GM12874 (cell line): Measurements from ENCODE around the gene FBXL17.

Experiments
- CTCF ChIP-seq: IDR thresholded peaks from 2 replicates; pipeline ENCODE4 v1.5.1; 2011; ENCODE audit warnings: low read depth, mild to moderate bottlenecking, control low read depth, low read length, moderate library complexity; ENCODE audit not compliant: insufficient read depth

Gene FBXL17

GRCh38 chr5:107941036-107941435 is 440.9 kb downstream of the FBXL17 start:
- no peak for TF ChIP-seq CTCF

GRCh38 chr5:107937651-107938355 is 444.1 kb downstream of the FBXL17 start:
- no peak for TF ChIP-seq CTCF

GRCh38 chr5:107937204-107937603 is 444.7 kb downstream of the FBXL17 start:
- TF ChIP-seq CTCF = no peak

GRCh38 chr5:107936515-107936914 is 445.4 kb downstream of the FBXL17 start:
- TF ChIP-seq CTCF = no peak

GRCh38 chr5:107935645-107936044 is 446.3 kb downstream of the FBXL17 start:
- no peak for TF ChIP-seq CTCF

GRCh38 chr5:107933326-107933725 is 448.6 kb downstream of the FBXL17 start:
- no peak for TF ChIP-seq CTCF

GRCh38 chr5:107930891-107931290 is 451.0 kb downstream of the FBXL17 start:
- no peak for TF ChIP-seq CTCF

- TF ChIP-seq CTCF = no peak
Measured at GRCh38 chr5:107930092-107930491, 451.8 kb downstream of the FBXL17 start.
